ENCODE measurements around the gene MOCOS.
"Not testable (repeated sequence)": the region's sequence is repeated elsewhere in the genome, so short reads cannot be mapped to it uniquely, and the experiment has no call there.

MOCOS gene

DNA sequence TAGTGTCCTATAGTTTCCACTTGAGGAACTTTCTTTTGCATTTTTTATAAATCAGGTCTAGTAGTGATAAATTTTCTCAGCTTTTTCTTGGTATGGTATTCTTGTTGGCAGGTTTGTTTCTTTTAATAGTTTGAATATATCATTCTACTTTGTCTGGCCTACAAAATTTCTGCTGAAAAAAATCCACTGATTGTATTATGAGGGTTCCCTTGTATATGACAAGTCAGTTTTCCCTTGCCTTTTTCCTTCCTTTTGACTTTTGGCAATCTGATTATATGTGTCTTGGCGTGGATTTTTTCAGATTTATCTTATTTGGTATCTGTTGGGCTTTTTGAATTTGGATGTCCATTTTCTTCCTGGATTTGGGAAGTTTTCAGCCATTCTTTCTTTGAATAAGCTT is 41.9 kb downstream of the MOCOS start:
- DNase-seq (ENCODE audit: low read depth in 2 of 2) = no peak
- TF ChIP-seq, protein P1, sequence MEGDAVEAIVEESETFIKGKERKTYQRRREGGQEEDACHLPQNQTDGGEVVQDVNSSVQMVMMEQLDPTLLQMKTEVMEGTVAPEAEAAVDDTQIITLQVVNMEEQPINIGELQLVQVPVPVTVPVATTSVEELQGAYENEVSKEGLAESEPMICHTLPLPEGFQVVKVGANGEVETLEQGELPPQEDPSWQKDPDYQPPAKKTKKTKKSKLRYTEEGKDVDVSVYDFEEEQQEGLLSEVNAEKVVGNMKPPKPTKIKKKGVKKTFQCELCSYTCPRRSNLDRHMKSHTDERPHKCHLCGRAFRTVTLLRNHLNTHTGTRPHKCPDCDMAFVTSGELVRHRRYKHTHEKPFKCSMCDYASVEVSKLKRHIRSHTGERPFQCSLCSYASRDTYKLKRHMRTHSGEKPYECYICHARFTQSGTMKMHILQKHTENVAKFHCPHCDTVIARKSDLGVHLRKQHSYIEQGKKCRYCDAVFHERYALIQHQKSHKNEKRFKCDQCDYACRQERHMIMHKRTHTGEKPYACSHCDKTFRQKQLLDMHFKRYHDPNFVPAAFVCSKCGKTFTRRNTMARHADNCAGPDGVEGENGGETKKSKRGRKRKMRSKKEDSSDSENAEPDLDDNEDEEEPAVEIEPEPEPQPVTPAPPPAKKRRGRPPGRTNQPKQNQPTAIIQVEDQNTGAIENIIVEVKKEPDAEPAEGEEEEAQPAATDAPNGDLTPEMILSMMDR (IDR thresholded peaks at IDR 0.05; ENCODE audit: low read depth, low read length) = no peak
- no peak overlapping the region for H3K4me3 ChIP-seq (replicated peaks in 1 of 2; ENCODE audit: low read depth in 2 of 2, low read length in 2 of 2)

DNA sequence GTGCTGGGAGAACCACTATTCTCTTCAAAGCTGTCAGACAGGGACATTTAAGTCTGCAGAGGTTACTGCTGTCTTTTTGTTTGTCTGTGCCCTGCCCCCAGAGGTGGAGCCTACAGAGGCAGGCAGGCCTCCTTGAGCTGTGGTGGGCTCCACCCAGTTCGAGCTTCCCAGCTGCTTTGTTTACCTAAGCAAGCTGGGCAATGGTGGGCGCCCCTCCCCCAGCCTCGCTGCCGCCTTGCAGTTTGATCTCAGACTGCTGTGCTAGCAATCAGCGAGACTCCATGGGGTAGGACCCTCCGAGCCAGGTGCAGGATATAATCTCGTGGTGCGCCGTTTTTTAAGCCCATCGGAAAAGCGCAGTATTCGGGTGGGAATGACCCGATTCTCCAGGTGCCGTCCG is 53.2 kb downstream of the MOCOS start:
- DNase-seq (ENCODE audit: low read depth in 2 of 2) = not testable (repeated sequence)

DNA sequence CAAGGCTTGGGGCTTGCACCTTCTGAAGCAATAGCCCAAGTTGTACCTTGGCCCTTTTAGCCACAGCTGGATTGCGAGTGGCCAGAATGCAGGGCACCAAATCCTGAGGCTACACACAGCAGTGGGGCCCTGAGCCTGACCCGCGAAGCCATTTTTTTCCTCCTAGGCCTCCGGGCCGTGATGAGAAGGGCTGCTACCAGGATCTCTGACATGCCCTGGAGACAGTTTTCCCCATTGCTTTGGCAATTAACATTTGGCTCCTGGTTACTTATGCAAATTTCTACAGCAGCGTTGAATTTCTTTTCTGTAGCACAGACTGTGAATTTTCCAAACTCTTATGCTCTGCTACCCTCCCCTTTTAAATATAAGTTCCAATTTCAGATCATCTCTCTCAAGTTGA is 54.5 kb downstream of the MOCOS start:
- H3K4me3 ChIP-seq (replicated peaks in 1 of 2; ENCODE audit: low read depth in 2 of 2, low read length in 2 of 2) = no peak overlapping the region
- no peak for DNase-seq (ENCODE audit: low read depth in 2 of 2)
- TF ChIP-seq, protein P1 (IDR thresholded peaks at IDR 0.05; ENCODE audit: low read depth, low read length) = no peak

More for the DNA sequence above, 53.2 kb downstream of the MOCOS start:
- H3K4me3 ChIP-seq (replicated peaks in 1 of 2; ENCODE audit: low read depth in 2 of 2, low read length in 2 of 2) = not testable (repeated sequence)

DNA sequence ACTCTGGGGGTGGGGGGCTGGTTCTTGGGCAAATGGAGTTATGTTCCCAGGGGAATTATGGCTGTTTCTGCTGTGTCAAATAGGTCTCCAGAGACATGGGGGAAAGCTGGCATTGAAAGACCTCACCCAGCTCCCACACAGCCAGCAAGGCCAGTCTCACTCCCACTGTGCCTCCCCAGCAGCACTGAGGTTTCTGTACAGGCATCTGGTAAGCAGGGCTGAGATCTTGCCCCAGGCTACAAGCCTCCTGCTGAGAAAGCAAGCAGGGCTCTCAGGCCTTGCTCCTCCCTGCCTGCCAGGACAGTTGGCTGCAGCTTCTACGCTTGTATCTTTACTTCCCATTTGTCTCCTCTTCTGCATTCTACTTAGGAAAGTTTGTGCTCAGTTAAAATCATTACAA is 59.7 kb downstream of the MOCOS start:
- TF ChIP-seq, protein P1 (IDR thresholded peaks at IDR 0.05; ENCODE audit: low read depth, low read length) = no peak
- no peak overlapping the region for H3K4me3 ChIP-seq (replicated peaks in 1 of 2; ENCODE audit: low read depth in 2 of 2, low read length in 2 of 2)
- DNase-seq (ENCODE audit: low read depth in 2 of 2) = no peak

DNA sequence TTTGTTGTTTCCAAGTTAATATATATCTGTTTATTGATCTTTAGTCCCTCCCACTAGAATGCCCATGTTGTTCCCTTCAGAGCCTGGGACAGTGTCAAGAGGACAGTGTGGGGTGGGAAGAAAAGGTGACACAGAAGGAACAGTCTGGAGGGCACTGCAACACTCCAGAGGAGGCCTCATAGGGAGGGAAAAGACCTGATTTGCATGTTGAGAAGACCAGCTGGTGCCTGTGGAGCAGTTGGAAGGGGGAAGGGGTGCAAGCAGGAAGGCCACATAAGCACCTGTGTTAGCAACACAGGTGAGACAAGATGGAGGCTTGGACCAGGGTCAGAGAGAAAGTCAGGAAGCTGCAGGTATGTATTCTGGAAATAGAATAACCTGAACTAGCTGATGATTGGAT is 62.1 kb downstream of the MOCOS start:
- DNase-seq (ENCODE audit: low read depth in 2 of 2) = no peak
- no peak overlapping the region for H3K4me3 ChIP-seq (replicated peaks in 1 of 2; ENCODE audit: low read depth in 2 of 2, low read length in 2 of 2)
- TF ChIP-seq, protein P1 (IDR thresholded peaks at IDR 0.05; ENCODE audit: low read depth, low read length) = no peak

DNA sequence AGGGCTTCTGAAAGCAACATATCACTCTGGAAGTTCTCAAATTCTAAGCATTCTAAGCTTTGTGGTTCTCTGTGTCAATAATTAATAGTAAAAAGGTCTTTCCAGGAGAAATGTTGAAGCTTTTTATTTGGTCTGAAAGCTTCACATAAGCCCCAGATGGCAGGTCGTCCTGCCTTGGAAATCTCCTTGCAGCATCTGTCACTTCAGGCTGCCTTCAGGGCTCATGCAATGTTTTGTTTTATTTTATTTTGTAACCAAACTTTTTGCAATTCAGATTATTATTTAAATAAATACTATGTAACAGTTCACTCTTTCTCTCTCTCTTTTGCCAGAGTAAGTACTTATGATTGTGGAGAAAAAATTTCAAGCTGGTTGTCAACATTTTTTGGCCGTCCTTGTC is 63.5 kb downstream of the MOCOS start:
- H3K4me3 ChIP-seq (replicated peaks in 1 of 2; ENCODE audit: low read depth in 2 of 2, low read length in 2 of 2) = no peak overlapping the region
- TF ChIP-seq, protein P1 (IDR thresholded peaks at IDR 0.05; ENCODE audit: low read depth, low read length) = no peak
- no peak for DNase-seq (ENCODE audit: low read depth in 2 of 2)

DNA sequence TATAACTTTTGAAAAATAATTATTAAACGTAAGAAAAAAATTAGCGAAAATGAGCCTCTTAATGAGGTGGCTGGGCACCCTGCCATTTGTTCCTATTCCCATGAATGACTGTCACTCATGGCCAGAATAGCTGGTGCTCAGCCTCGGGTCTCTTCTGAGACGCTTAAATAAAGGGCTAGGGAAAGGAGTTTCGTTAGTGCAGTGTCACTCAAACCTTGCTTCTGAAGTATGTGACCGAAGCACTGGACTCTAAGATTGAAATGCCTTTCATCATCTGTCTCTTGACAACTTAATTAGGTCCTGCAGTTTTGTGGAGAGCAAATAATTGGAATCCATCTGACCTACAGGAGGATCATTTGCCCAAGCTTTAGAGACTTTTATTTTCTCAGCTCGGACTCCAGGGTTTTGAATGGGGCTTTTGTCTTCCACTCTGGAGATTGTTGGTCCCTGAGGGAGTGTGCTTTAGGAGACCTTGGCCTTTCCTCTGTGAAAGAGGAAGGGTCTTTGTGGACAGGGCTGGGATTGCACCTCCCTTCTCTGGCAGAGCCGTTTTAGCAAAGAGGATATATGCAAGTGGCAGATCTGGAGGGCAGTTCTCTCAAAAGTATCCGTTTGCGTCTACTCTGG is 67.9 kb downstream of the MOCOS start:
- H3K4me3 ChIP-seq (replicated peaks in 1 of 2; ENCODE audit: low read depth in 2 of 2, low read length in 2 of 2) = no peak overlapping the region
- TF ChIP-seq, protein P1 (IDR thresholded peaks at IDR 0.05; ENCODE audit: low read depth, low read length) = no peak
- no peak for DNase-seq (ENCODE audit: low read depth in 2 of 2)
